Activated naive CD4-positive, alpha-beta T cell treated with Interleukin-2 at 50 U/mL for 16 hours (primary cell): Measurements from ENCODE around the gene SI.
"Not testable (repeated sequence)": the region's sequence is repeated elsewhere in the genome, so short reads cannot be mapped to it uniquely, and the experiment has no call there.

Source experiments
- DNase-seq: peaks from one replicate; pipeline ENCODE4 v3.0.0-alpha.2; 2020

Gene SI

DNA sequence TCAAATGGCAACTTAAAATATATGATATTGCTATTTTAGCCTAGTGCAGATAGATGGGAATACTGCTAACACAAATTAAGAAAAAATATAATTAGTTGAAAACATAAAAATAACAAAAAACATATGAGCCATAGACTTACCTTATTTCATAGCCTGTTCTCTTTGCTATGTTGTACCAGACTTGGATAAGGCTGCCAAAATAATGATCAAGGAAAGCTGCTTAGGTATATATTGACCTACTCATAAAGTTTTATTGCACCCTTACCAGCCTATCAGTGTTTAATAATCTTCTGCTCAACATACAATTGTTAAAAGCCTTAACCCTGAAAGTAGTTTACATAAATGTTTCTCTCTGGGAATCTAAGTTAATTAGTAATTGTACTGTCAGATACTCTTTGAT is at the start of gene SI:
Gene SI (minus strand): TSS at position 204 of the 400 bp plus-strand sequence. CDS start 2,484 bp downstream, outside the sequence.
- no peak for DNase-seq

GRCh38 chr3:165125836-165126235 is 47.5 kb upstream of the SI start:
- DNase-seq, result no peak

- DNase-seq, result no peak
These were observed 33.1 kb upstream of the SI start for GRCh38 chr3:165111401-165111800.

GRCh38 chr3:165103616-165104015 is 25.3 kb upstream of the SI start:
- DNase-seq, result no peak

DNA sequence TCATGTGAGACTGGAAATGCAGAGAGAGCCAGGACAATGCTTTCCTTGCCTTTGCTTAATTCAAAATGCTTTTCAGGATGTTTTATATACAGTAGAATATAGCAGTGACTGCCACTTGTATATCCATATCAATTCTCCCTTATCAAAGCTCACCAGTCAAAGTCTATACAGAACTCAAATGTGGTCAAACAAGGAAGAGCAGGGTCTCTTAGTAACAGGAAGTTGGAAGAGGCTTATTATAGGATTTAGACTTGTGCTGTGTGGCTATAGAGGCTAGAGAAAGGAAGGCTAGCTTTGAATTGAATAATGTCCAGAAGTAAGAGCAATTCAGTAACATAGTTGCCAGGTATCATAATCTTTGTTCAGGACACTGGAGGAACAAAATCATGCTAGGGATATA is 4.4 kb upstream of the SI start:
- no peak for DNase-seq

DNA sequence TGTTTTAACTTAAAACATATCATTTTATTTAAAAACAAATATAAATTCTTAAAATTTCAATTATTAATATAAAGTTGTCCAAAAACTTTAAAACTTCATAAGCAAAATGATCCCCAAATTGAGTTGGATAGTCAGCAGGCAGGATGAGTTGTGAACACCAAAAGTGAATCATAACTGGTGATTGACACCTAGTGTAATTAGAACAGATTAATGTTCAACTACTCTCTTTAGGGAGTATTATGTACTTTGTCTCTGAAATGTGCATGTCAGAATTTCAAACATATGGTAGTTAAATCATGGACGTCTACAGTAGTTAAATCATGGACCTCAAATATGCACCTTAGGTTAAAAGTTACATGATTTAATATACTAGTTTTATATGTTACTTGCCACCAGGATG is 2.9 kb upstream of the SI start:
- DNase-seq, result no peak

- no peak for DNase-seq
These were observed 2.6 kb downstream of the SI start for GRCh38 chr3:165075695-165076094.

GRCh38 chr3:165070682-165071081 is 7.6 kb downstream of the SI start:
- DNase-seq, result no peak

GRCh38 chr3:165056510-165056909 is 21.8 kb downstream of the SI start:
- no peak for DNase-seq

GRCh38 chr3:165040186-165040585 is 38.1 kb downstream of the SI start:
- no peak for DNase-seq

- no peak for DNase-seq
These were observed 66.7 kb downstream of the SI start for GRCh38 chr3:165011557-165011956.

DNA sequence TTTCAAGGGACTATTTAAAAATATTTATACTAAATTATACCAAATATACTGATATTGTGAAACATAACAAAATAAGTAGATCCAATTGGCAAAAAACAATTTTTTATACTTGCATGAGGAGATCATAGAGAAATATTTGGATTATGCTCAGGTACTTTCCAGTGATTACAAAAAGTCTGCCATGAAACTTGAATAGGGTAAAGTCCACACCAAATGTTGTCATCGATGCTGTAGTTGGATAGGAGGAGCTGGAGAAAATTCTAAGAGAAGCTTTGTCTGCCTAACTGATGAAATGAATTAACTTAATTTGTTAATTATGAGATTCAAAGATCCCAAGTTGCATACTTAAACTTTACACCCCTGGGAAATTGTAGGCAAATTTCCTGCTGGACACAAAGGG is 93.3 kb downstream of the SI start:
- no peak for DNase-seq

- DNase-seq, result no peak
These were observed 115.7 kb downstream of the SI start for GRCh38 chr3:164962610-164963009.

DNA sequence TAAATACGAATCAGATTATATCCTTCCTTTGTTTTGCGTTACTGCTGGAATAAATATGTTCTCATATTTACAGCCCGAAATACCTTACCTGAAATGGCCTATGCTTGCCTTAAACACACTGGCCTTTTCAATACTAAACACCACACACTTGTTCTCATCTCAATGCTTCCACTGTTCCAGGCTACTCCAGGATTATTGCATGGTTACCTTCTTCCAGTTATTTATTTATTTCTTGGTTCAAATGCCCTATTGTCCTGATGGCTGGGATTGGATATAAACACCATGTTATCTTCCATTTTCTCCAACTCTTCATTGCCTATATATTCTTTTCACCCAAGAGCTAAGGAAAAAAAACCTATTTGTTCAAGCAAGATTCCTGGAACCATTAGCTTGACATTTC is 125.3 kb downstream of the SI start:
- DNase-seq, result no peak

DNA sequence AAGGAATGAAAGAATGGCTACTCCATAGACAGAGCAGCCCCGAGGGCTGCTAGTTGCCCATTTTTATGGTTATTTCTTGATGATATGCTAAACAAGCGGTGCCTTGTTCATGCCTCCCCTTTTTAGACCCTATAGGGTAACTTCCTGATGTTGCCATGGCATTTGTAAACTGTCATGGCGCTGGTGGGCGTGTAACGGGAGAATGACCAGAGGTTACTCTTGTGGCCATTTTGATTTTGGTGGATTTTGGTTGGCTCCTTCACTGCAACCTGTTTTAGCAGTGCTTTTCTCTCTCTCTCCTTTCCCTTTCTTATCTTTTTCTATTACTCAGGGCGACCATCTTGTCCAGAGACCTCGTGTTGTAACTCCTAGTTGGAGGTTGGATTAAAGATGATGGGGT is 126.9 kb downstream of the SI start:
- not testable (repeated sequence) for DNase-seq

DNA sequence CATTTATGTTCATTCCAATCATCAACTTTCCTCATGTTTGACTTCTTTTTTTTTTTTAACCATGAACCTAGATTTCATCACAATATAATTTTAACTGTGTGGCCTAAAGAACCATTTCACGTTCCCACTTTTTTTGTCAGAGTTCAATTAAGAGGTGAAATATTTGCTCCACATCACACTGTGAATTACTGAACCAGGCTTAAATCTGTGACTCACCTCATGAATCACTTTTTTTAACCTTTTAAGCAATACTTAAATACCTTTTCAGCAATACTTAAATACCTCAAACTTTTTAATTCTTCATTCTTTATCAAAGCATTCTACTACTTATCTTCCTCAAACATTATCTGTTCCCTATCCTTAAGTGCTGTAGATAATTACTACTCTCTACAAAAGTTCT is 137.6 kb downstream of the SI start:
- DNase-seq, result no peak

GRCh38 chr3:164929642-164930041 is 148.7 kb downstream of the SI start:
- DNase-seq, result no peak
